ENCODE results near the gene ABT1.

Gene ABT1

DNA sequence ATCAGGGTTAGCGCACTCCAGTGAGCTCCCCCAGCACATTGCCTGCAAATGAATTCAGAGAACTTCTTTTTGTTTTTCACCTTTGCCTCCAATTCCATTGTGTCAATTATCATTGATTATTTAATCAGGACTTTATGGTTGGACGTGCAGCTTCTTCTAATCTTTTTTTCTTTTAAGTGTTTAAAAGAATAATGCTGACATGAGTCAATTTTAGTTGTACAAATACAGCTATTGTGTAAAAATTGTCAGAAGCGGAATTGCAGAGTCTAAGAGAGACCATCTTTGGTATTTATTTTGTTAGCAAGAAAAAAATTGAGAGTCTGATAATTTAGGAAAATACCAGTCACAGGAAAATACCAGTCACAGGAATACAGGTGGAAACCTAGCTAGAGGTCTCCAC is 5.5 kb downstream of the ABT1 start:
- DNase-seq (ENCODE audit: low read depth in 2 of 2): no peak

DNA sequence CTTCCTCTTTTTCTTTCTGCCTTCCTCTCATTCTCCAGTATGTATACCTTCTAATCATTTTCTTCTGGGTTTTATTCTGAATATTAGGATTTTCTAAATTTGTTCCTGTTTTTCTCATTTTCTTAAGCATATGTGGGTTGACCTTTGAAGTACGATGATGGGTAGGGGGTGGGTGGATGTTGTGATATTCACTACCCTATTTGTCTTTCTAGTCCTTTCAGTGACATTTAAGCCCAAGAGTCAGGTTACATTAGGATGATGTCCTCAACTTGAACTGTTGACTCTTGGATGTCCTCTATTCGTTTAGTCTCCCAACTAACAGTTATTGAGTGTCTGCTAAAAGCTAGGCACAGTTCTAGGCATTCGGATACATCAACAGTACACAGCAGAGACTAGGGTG is 7.3 kb downstream of the ABT1 start:
- no peak for DNase-seq (ENCODE audit: low read depth in 2 of 2)

DNA sequence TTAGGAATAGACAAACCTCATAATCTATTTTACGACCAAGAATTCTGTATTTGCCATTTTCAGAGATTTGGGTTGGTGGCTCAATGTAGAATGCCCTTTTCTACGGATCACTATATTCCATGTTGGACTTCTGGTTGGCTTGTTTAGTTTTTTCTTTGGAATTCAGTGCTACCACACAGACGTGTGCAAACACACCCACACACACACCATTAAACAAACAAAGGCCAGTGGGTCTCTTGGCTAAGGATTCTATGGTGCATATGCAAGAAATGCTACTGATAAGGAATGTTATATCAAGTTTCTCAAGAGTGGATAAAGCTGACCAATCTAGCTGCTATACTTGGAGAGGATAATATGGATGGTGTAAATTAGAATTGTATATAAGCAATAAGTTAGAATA is 8.0 kb downstream of the ABT1 start:
- no peak for DNase-seq (ENCODE audit: low read depth in 2 of 2)

DNA sequence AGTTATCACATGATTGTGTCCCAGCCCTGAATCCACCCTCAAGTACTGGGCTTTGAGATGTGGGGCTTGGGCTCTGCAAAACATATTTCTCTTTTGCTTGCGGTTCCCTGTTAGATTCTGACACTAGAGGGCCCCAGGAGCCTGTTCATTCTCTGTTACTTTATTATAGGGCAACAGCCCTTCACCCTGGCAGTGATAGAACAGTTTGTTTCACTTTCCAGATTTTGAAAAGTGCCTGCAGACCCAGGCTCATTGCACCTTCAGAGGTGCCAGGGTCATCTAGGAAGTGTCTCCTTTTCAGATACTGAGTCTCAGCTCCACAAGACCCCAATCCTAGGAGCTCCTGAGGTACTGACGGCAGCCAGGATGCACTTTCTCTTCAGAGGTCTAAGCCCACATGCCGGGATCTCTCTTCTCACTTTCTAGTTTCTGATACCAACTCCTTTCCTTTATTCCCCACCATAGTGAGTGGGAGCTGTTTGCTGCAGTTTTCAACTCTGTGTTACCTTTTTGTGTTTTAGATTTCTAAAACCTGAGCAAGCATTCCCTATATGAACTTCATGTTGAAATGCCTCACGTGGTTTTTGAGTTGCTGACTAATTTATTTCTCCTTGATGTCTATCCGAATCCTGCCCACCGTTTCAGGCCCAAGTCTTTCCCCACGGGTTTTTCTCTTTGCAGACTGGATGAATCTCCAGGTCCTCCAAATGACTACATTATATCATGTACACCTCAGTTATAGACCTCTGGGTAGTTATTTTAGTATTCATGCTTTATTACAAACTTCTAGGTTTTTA is 10.9 kb downstream of the ABT1 start:
- peak in 1 of 2 donors; percentile 38 for DNase-seq (ENCODE audit: low read depth in 2 of 2)

DNA sequence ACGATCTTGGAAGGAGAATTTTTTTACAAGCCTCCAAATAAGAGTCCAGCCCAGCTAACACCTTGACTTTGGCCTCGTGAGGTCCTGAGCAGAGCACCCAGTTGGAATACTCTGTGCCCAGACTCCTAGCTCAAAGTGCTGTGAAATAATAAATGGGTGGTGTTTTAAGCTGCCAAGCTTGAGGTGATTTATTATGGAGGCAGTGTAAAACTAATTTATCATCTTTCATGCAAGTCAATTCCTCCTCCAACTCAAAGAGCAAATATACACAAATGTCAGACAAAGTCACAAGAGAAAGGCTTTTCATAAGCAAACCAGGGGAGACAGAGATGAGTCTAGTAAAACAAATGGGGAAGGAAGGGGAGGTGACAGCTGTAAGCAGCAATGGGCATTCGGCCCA is 12.7 kb downstream of the ABT1 start:
- DNase-seq (ENCODE audit: low read depth in 2 of 2): no peak

DNA sequence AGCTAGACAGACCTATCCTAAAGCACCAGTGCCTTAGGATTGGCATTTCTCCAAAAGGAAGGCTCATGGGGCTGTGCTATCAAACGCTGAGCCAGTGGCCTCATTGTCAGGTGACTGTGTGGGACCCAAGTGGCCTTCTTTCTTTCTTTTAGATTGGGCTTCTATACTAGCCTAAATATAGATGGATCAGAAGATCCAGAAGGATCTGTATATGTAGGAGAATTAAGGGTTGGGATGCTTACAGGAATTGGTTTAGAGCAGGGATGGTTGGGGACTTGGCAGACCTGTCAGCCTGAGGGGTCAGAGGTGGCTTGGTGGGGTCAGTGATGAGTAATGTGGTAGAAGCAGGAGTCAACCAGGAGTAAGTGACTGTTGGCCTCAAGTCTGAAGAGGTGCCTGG is 14.8 kb downstream of the ABT1 start:
- no peak for DNase-seq (ENCODE audit: low read depth in 2 of 2)

DNA sequence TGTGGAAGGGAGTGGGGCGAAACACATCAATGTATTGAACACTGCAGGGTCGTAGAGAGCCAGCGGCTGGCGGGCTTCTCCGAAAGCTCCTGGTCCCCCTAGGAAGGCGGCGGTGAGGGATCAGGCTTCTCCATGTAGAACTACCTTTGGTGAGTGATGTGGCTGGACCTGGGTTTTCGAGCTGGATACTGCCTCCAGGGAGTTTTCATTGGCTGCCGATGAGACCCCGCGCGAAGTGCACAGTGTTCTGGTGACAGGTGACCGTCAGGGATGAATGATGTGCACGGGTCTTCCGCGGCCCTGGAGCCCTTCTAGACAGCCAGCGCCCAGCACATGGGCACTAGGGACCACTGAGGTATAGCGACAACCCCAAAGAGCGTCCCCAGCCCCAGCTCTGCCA is 16.4 kb downstream of the ABT1 start:
- DNase-seq (ENCODE audit: low read depth in 2 of 2): no peak

DNA sequence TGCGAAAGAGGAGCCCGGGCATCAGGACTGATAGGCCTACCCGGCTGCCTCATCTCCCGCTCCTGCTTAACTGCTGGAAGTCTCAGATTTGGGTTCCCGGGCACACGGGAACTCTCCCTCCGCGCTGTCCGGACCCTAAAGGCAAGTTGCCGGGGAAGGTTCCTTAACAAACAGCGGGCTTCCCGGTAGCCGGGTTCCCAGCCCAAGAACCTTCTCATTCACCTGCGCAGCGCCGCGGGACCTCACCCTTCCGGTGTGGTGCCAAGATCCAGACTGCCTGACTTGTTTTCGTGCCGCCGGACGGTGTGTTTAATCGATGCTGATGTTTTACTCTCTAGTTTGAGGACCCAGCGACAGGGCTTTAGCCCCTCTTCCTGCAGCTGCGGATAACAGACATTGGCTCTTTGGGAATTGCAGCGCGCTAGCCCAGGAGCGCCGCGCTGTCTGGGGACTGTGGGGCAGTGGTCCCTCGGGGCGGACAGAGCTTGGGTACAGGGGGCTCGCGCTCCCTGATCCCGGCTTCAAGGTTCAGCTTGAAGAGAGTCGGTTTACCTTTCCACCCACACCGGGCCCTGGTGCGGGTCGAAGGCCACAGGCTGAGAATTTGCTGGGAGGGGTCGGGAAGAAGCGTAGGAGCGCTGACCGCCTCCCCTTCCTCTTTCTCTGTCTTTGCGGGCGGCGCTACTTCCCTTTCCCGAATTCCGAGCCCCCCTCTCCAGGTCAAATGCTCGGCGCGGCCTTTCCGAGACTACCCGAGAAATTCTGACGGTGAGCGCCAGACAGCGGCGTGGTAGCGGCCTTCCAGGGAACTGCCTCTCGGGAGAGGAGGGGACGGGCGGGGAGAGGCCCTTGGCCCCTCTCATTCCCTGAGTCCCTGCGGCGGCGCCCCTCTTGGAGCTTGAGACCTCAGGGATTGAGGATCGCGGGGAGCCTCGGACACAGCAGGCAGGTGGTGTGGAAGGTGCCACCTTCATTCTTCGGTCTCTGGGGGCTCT is 17.2 kb downstream of the ABT1 start:
- DNase-seq (ENCODE audit: low read depth in 2 of 2): no peak

DNA sequence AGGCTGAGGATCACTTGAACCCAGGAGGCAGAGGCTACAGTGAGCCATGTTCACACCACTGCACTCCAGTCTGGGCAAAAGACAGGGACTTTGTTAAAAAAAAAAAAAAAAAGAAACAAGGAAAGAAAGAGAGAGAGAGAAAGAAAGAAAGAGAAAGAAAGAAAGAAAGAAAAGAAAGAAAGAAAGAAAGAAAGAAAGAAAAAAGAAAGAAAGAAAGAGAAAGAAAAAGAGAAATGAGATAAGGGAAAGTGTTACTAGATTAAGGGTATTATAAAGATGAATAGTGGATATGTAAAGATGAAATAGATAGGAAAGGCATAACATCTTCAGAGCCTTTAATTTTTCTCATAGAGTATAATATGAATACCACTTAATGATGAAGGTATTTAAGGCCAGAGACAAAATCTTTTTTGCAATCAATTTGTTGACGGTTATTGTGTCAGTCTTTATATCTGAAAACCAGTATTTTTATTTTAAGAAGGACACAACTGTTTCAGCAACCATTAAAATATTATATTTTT is 26.6 kb downstream of the ABT1 start:
- DNase-seq (ENCODE audit: low read depth in 2 of 2): no peak

DNA sequence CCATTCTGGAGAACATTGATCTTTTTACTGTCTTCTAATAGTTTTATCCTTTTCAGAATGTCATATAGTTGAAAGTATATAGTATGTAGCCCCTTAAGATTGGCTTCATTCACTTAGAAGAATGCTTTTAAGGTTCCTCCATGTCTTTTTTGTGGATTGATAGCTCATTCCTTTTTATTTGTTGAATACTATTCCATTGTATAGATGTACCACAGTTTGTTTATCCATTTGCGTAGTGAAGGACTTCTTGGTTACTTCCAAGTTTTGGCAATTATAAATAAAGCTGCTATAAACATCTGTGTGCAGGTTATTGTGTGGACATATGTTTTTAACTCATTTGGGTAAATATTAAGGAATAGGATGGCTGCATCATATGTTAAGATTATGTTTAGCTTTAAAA is 27.8 kb downstream of the ABT1 start:
- no peak for DNase-seq (ENCODE audit: low read depth in 2 of 2)

DNA sequence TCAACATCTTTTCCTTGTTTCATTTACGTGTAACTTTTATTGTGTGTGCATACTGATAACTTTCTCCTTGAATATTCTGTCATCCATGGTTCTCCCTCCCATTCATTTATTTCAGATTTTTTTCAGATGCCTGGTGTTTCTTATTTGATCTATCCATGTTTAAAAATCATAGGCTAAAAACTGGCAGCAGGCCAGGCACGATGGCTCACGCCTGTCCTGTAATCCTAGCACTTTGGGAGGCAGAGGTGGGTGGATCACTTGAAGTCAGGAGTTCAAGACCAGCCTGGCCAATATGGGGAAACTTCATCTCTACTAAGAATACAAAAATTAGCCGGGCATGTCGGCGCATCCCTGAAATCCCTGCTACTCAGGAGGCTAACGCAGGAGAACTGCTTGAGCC is 31.1 kb downstream of the ABT1 start:
- DNase-seq (ENCODE audit: low read depth in 2 of 2): no peak

DNA sequence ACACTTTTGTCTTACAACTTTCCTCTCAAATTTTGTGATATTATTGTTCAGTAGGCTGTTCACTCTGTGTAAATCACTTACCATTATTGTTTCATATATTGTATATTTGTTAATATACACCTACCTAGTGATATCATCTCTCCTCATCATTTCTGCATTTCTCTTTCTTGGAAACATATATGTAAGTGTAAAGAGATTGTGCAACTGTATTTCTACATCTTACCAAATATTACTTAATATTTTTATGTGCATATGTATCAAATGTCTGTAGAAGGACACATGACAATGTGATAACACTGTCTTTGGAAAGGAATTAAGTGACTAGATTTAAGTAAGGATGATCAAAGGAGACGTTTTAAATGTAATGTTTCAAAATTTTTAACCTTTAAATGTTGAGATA is 32.6 kb downstream of the ABT1 start:
- no peak for DNase-seq (ENCODE audit: low read depth in 2 of 2)

DNA sequence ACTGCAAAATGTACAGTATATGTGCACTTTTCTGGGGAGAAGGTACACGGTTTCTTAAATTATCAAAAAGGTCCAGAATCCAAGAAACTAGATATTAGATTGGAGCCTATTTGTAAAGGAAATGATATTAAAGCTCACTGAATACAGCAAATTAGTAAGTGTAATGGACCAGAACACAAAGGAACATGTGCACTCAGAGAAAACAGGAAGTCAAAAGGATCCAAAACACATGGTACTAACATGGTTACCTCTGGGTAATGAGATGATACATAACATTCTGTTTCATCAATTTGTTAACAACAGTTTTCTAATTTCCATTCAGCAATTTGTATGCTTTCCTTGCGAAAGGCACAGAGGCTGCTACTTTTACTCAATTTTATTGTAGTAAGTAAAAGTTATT is 44.1 kb downstream of the ABT1 start:
- DNase-seq (ENCODE audit: low read depth in 2 of 2): no peak

DNA sequence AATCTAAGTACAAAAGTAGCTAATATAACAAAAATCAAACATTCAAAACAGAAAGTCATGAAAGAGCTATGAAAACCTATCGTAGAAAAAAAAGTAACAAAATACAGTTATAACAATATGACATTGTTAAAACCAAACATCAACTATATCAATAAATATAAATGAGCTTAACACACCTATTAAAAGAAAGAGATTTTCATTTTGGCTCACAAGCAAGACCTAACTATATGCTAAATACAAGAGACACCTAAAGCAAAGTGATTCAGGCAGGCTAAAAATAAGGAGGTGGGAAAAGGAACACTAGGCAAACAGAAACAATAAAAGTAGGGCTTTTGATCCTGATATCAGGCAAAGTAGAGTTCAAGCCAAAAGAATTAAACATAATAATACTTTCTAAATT is 49.3 kb downstream of the ABT1 start:
- DNase-seq (ENCODE audit: low read depth in 2 of 2): no peak
